Ureter (tissue), 1 donor: Measurements from ENCODE around the gene MTAP. TPM values are rescaled to one million over a fixed set of nuclear protein-coding genes. Genes with fewer than 3 reads are reported as not detected.
A peak's percentile ranks its signal among the peaks of the same experiment; 100 is the strongest.

Source experiments
- DNase-seq: peaks from one replicate; pipeline ENCODE4 v3.0.0-alpha.2; 2020; ENCODE audit warnings: low spot score
- total RNA-seq: library from RNA; stranded (reverse); gene quantifications from one replicate; pipeline ENCODE4 v1.2.4, GENCODE V29; 2023
- donor health status: DM: yes; HTN: yes; CAD: no.

The MTAP gene
- total RNA-seq, 1 donor from 2014 or later, result 75.5 TPM

DNA sequence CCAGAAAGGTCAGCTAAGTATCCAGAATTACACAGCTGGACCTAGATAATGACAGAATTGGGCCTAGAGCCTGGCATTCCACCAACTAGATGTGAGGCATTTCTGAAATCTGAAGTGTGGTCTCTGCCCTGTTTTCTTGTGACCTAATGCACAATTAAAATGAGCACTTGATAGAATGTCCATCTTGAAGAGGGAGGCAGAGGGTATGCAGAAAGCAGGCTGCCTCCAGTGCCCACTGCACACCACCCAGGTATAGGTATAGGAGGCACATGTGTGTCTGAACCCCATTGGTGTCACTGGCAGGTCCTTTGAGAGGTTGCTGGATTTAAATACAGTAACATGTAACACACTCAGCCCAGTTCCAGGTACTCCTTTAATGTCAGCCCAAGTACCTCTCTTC is 2.4 kb downstream of the MTAP start:
- no peak for DNase-seq

DNA sequence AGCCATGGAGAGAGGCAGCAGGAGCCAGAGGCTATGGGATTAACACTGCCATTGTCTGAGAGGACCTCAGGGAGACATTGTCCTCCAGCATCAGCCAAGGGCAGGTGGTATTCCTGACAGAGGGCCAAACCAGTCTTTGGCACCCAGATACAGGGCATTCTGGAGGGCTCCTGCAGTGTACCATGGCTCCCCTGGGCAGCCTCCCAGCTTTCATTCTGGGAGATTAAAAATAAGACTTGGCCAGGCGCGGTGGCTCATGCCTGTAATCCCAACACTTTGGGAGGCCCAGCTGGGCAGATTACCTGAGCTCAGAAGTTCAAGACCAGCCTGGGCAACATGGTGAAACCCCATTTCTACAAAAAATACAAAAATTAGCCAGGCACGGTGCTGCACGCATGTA is 4.2 kb downstream of the MTAP start:
- DNase-seq, result no peak

DNA sequence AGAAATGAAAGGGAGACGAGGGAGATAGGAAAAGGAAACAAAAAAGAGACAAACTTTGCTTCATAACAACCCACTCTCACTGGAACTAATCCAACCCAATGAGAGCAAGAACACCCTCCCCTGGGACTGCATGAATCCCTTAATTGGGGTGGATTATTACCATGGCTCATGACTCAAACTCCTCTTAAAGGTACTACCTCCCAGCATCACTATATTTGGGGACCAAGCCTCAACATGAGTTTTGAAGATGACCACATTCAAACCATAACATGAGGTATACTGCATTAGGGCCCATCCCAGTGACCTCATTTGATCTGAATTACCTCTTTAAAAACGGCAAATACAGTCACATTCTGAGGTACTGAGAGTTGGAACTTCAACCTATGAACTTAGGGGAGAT is 8.0 kb downstream of the MTAP start:
- no peak for DNase-seq

DNA sequence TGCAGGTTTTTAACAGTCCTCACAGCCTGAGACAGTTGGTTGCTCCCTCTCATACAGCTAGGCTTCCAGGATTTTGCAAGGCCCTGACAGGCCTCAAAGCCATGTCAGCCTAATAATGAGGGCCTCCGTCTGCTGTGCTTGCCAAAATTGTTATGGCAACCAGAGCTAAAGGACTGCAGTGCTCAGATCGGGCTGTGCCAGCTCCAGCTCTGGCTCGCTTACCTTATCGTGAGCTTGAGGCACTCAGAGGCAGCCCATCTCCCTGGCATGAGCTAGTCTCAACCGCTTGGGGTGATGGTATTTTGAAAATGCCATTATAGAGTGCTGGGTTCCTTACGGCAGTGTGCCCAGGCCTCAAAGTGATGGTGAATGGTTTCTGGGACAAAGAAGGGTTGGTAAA is 8.4 kb downstream of the MTAP start:
- DNase-seq, result no peak

DNA sequence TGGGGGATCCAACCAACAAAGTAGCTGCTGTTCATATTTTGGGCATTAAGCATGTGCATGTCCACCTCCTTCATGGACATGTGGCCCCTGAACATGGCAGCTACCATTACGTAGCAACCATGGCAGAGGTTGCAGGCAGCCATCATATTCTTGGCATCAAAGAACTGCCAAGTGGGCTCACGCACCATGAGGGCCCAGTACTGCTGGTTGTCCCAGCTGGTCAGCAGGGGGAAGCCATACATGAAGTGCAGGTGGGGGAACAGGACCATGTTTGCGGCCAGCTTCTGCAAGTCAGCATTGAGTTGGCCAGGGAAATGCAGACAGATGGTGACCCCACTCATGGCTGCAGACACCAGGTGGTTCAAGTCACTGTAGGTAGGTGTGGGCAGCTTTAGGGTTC is 9.5 kb downstream of the MTAP start:
- no peak for DNase-seq

DNA sequence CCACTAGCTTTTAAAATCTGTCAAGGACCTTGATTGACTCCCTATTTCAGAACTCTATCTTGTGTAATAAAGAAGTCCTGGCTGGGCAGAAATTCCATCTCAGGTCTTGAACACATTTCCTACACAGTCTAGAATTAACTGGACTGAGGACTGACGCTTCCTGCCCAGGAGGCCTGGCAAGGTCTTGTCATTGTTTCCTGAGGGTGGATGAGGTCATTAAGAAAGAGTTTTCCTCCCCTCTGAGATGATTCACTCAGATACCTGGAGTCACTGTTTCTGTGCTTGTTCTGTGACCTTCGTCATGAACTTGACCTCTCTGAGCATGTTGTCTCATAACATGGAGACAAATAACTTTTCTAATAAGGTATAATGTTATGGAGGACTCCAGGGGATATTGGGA is 10.0 kb downstream of the MTAP start:
- DNase-seq, result no peak

DNA sequence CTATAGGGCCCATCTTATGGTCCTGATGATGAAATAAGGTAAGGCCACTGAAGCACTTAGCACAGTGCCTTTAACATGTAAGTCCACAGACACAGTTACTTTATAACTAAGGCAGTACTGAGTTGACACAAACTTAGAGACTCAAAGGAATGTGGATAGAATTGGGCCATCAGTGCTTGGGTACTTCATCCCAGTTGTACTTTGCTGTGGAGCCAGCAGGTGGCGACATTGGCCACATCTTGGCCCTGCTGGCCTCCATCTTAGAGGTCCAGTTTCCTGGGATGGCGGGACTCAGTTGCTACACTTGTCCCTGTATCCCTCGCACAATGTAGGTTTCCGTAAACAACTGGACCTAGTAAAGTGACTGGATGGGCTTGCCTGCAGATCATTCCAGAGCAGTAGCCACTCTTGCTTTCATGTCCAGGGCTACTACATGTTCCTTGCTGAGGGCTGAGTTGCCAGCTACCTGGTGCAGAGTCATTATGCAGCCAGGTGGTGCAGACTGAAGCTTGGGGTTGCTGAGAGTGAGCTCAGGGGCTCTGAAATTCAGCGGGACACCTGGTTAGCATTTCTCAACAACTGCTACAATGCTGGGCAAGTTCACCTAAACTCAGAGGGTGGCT is 10.6 kb downstream of the MTAP start:
- DNase-seq, result peak; percentile 59

DNA sequence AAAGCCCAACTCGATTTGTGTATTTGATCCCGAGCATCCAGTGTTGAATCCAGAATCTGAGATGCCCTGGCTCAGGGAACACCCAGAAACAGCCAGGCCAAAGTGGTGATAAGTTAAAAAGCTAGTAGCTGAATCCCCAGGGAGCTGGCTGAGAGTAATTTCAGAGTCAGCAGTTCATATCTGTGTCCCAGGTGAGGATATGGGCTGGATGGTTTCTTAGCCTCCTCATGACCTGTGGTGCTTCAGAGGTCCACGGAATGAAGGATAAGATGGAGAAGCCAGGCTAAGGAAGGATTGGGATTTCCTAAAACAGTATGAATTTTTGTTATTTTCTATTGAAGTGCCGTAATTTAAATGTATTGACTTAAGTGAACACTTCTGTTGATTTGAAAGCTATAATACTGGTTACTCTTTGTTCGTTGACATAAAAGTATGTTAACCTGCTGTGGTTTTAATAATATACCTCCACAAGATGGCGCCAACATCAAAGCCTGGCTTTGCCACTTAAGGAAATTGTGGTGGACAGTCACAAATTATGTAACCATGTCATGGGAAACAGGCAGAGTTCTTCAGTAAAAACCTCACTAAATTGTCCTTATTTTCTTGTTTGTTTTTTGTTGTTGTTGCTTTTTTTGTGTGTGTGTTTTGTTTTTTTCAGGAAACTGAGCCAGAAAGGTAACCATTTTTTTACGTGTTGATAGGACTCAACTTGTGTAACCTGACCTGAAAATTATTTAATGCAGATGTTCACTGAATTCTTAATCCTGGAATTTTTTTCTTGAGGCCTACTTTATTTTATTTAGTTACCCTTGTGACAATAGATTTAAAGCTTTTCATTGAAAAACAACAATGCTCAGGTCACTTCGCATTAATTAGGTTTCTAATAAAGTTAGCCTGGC is 11.4 kb downstream of the MTAP start:
- DNase-seq, result peak; percentile 65

DNA sequence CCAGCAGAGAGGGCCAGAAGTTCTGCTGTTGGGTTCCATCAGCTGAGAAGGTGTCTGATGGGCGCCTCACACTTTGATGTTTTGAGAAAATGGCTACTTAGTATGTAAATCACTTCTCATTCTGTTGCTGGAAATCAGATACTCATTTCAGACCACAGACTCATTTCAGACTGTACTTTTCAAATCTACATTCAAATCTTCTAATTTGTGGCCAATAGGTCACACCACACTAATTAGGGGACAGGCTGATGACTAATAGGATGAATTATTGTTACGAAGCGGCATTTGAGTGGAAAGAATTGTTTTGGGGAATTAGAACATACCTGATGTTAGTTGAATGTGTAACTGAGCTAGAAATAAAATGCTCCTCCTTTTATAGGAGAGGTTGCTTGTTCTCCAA is 13.2 kb downstream of the MTAP start:
- DNase-seq, result no peak

DNA sequence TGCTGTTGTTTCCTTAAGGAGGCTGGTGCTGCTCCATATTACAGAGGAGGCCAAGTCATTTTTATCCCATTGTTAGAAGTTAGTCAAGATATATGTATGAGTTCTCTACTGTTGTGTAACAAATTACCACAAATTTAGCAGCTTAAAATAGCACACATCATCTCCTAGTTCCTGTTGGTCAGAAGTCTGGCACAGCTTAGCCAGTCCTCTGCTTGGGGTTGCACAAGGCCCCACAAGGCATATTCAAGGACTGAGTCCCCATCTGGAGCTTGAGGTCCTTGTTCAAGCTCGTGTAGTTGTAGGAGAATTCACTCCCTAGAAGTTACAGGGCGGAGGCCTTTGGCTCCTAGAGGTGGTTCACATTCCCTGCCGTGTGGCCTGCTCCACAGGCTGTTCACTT is 14.7 kb downstream of the MTAP start:
- no peak for DNase-seq

DNA sequence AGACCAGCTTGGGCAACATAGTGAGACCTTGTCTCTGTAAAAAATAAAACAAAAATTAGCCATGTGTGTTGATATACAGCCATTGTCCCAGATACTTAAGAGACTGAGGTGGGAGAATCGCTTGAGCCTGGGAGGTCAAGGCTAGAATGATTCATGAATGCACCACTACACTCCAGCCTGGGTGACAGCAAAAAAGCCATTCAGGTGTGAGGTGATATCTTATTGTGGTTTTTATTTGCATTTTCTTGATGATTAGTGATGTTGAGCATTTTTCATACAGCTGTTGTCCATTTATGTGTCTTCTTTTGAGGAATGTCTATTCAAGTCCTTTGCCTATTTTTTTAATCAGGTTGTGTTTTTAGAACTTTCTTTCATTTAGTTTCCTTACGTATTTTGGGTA is 23.2 kb downstream of the MTAP start:
- DNase-seq, result no peak

DNA sequence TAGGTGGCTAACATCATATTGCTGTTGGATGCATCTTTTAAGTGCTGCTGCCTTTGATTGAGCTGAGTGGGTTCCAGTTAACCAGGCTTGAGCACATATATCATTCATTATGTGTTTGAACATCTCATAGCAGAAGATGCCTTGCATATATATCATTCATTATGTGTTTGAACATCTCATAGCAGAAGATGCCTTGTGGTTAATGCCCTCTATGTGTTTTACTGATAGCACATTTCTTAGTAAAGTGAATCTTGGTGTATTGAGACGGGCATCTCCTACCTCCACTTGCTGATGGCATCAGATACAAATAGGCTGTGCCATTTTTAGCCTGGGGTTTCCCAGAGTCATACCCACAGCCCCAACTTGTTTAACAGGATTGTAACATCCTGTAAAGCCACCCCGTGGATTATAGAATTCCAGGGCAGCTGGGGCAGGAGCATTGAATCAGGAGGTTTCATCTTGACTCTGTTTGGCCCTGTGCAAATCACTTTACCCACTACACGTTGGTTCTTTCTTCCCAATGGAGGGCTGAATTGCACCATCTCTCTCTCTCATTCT is 26.5 kb downstream of the MTAP start:
- DNase-seq, result no peak

DNA sequence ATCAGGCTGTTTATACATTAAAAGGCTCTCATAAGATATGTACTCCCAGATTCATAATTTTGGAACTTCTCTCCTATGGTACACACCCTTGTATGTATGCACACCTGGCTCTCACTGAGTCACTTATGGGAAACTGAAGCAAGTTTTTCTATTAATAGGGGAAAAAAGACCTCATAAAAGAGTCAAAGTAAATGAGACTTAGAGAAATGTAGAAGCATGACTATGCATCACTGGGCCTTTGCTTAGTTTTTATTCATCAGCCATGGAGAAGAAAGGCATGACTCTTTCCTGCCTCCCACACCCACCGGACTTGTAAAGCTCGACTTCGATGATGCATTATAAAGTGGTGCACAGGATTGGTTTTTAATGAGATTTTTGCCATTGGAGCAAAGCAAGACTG is 28.2 kb downstream of the MTAP start:
- DNase-seq, result no peak

DNA sequence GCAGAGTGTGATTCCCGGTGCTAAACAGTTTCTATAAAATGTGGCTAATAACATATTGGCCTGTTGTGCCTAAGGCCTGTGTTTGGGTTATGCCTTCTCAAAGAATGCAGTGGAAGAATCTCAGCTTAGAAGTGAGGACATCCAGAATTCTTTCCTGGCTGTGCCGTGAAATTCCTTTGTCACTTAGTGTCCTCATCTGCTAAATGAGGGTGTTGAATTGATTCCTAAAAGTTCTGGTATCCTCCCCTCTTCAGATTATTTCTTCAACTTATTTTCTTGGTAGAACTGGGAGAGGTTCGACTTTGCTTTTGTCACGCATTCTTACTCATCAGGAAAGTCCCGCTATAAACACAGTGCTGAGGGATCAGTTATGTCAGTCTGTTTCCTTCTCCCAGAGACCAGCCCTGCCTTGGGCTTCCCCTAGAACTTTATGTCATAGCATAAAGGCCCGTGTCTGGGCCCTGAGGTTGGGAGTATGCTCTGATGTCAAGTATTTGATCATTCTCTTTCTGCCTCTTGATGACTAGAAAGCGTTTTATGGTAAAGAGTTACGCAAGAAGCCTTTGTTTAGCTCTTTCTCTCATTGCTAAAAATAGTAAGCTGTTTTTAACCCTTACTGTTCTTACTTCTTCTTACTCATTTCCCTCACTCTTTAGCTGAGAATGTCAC is 29.5 kb downstream of the MTAP start:
- no peak for DNase-seq

DNA sequence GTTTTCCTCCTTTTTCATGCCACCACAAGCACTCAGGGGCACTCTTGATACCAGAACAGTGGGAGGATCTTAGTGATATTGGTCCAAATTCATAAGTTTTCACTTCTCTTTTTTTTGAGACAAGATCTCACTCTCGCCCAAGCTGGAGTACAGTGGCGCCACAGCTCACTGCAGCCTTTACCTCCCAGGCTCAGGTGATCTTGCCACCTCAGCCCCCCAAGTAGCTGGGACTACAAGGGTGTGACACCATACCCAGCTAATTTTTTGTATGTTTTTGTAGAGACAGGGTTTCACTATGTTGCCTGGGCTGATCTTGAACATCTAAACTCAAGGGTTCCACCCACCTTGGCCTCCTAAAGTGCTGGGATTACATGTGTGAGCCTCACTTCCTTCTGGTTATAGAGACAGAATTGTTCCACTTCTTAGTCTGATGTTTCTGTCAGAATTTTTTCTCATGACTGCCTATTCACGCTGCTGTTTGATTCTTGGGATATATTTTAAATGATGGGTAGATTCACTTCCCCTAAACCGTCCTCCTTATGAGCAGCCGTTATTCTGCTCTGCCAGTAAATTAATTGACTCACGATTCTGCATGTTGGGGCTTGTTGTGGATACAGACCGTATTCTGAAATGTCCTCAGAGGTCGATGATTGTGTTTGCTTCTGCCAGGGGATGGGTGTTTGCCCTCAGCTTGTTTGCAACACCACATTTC is 30.8 kb downstream of the MTAP start:
- DNase-seq, result no peak

DNA sequence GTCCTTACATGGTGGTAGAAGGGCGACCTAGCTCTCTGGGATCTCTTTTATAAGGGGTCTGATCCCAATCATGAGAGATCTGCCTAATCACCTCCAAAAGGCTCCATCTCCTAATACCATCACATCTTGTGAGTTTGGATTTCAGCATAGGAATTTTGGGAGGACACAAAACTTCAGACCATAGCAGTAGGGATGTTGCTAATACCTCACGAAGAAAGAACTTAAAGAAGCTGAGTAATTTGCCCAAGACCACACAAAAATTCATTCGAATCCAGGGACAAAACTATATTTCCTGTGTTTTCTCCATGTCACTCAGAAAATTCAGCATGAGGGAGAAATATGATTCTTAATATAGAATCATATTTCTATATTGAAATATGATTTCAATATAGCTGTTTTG is 32.7 kb downstream of the MTAP start:
- no peak for DNase-seq

DNA sequence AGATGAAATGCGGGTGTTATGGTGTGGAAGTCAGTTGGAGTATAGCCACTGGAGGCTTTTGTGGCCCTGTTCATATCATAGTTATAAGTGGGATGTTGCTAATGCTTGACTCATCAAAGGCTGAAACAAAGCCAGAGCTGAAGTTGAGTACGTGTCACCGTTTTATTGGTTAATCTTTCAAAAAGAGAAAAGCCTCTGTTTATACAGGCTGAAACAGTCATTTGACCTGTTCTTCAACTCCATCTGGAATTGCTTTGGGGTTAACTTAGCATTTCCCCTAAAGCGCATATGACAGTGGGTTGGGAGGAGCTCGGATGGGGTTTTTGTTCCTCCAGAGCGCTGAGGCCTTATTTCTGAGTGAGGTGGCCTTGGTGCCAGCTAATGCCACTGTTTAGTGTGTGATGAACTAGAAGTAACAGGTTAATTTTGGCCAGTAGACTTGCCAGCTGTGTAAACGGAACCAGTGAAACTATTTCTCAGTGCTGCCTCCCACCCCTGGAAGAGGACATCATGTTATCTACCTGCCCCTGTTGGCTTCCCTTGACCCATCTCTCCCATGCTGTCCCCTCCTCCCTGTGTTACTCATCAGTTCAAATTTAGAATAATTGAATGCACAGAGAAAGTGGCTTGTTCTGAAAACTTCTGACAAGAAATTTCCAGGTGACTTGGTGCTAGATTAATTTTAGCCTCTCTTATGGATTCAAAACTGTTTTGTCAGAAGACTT is 34.2 kb downstream of the MTAP start:
- DNase-seq, result no peak

DNA sequence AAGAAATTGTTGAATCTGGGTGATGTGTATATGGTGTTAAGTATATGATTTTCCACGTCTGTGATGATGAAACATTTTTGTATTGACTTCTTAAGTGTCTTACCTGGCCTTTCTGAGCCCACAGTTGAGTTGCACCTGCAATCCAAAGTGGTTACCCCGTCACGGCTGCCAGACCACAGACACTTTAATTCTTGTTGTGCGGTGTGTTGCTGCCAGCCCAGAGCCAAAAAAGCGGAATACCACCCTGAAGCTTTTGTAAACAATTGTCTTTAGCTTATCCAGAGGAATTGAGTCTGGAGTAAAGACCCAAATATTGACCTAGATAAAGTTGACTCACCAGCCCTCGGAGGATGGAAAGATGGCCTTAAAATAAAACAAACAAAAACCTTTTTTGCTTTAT is 35.1 kb downstream of the MTAP start:
- DNase-seq, result no peak

DNA sequence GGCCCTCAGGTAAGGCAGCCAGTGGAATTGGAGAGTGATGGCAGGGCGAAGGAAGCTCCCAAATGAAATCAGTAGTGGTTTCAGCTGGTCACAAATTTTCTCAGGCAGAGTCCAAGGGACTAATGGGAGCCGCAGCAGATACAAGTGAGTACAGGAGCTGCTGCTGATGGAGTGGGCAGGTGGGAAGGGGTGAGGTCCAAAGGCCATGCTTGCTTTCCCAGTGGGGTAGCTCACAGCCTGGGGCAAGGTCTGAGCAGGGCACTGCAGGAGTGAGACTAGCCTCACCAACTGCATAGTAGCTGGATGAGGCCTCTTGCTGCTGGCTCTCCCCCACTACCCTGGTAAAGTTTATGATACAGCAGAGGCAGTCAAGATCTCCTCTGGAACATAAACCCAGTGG is 38.2 kb downstream of the MTAP start:
- DNase-seq, result no peak

DNA sequence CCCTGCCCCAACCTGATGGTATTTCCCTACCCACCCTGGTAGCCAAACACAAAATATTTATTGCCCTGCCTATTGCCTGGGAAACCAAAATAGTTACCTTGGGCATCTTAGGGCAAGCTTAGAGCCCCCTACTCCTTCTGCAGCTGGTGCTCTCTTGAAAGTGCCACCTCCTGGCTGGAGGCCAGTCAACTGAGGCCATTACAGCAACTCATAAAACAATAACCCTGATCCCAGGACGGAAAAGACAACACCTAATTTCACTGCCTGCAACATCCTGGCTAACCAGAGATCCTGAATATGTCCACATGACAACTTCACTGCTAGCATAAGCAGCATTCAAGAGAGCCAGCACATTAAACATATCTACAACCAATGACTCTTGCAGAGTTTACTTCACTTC is 38.7 kb downstream of the MTAP start:
- no peak for DNase-seq

DNA sequence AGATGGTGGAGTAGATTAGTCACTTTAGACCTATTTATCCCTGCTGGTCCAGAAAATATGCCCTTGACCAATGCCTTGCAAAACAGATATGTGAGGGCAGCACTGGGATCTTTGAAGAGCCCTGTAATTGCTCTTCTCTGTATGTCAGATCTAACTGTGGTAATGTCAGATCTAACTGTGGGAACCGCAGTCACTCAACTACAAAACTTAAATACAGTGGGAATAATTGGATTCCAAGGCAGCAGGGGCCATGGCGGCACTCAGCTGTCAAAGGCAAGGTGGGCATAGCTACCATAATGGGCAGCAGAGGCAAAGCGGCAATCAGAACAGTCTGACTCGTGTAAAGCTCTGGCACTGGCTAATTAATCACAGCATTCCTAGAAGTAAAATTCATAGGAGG is 46.2 kb downstream of the MTAP start:
- no peak for DNase-seq
